A673 (cell line): ENCODE data around the gene AMER2. TPM values are rescaled to one million over a fixed set of nuclear protein-coding genes. Genes with fewer than 3 reads are reported as not detected.
A peak's percentile ranks its signal among the peaks of the same experiment; 100 is the strongest.

ENCODE experiments used
- BruUV-seq: library from RNA; stranded (reverse); fragments of 400-500 nt; replicated peaks from 2 replicates; lab custom pipeline; 2021; lab: Mats Ljungman, UMichigan
- CTCF ChIA-PET: fragments of 300-600 bp; sonication (Branson Sonifier 250); formaldehyde crosslinking; loops from one replicate; lab custom pipeline; 2022; ENCODE audit warnings: antibody characterized with exemption; lab: Charles Lee
- POLR2A ChIA-PET: fragments of 300-600 bp; sonication (Branson Sonifier 250); formaldehyde crosslinking; loops from one replicate; lab custom pipeline; 2022; ENCODE audit warnings: antibody characterized with exemption; ENCODE audit not compliant: low non-redundant PET; lab: Charles Lee
- DNase-seq: peaks from one replicate; pipeline ENCODE4 v3.0.0-alpha.2; 2015; ENCODE audit warnings: low spot score
- H3K27ac ChIP-seq: fragments of 200-600 bp; sonication (generic); 2 replicates; pipeline ENCODE4 v1.5.1; 2016; ENCODE audit warnings: mixed run types, low read depth, mild to moderate bottlenecking, mixed read lengths, antibody characterized with exemption, low read length; ENCODE audit not compliant: poor library complexity, severe bottlenecking
- H3K27me3 ChIP-seq: fragments of 200-600 bp; sonication (generic); replicated peaks from 2 replicates; pipeline ENCODE4 v1.6.1; 2017; ENCODE audit warnings: mixed run types, low read depth, mild to moderate bottlenecking, mixed read lengths, antibody characterized with exemption, low read length; ENCODE audit not compliant: insufficient read depth, poor library complexity
- H3K36me3 ChIP-seq: fragments of 200-600 bp; sonication (generic); 2 replicates; pipeline ENCODE4 v1.6.1; 2016; ENCODE audit warnings: mixed run types, mild to moderate bottlenecking, mixed read lengths, antibody characterized with exemption, low read length; ENCODE audit not compliant: insufficient read depth, poor library complexity, severe bottlenecking
- H3K4me1 ChIP-seq: fragments of 200-600 bp; sonication (generic); 2 replicates; pipeline ENCODE4 v1.6.1; 2017; ENCODE audit warnings: mixed run types, mild to moderate bottlenecking, mixed read lengths, antibody characterized with exemption, low read length; ENCODE audit not compliant: insufficient read depth, poor library complexity, severe bottlenecking
- H3K4me3 ChIP-seq: fragments of 200-600 bp; sonication (generic); 2 replicates; pipeline ENCODE4 v1.5.1; 2016; ENCODE audit warnings: low read depth, mixed run types, mild to moderate bottlenecking, mixed read lengths, low read length; ENCODE audit not compliant: poor library complexity, severe bottlenecking
- H3K9me3 ChIP-seq: fragments of 200-600 bp; sonication (generic); 2 replicates; pipeline ENCODE4 v1.6.1; 2016; ENCODE audit warnings: mixed run types, low read depth, mild to moderate bottlenecking, mixed read lengths, antibody characterized with exemption, low read length; ENCODE audit not compliant: poor library complexity, severe bottlenecking
- CTCF ChIP-seq: fragments of 300-800, 200-600 bp; sonication (generic); conservative IDR thresholded peaks from 2 replicates; pipeline ENCODE4 v1.5.1; 2017; ENCODE audit warnings: low read depth, mild to moderate bottlenecking, antibody characterized with exemption, low read length, moderate library complexity, mixed read lengths
- EZH2 ChIP-seq: fragments of 200-600 bp; sonication (generic); IDR thresholded peaks from 2 replicates; pipeline ENCODE4 v1.6.1; 2017; ENCODE audit warnings: borderline replicate concordance, low read depth, mild to moderate bottlenecking, mixed read lengths, antibody characterized with exemption, low read length; ENCODE audit not compliant: poor library complexity, severe bottlenecking
- intact Hi-C: fragments of 100-400 bp; cut with micrococcal nuclease; formaldehyde crosslinking; loops from one replicate; pipeline ENCODE4 v1.10.0; 2022; ENCODE audit not compliant: unreplicated experiment
- total RNA-seq: library from RNA; stranded (reverse); gene quantifications from 2 replicates; pipeline ENCODE4 v1.2.3, GENCODE V29; 2021

Gene AMER2
- total RNA-seq, 1 experiment from 2014 or later: 70.6 TPM

GRCh38 chr13:25116044-25116443, 56.0 kb downstream of the AMER2 start:
- Histone ChIP-seq H3K27me3 (no peaks in the 10 kb centered on the region), H3K4me3 (no peak overlapping the region), H3K27ac (no peak overlapping the region), H3K4me1 (peaks cover 29% of the 10 kb centered on the region), H3K9me3 (no peaks in the 10 kb centered on the region), H3K36me3 (no peaks in the 10 kb centered on the region)
- intact Hi-C loops: loop anchor here (10.0 kb wide), 1 partner anchor 129 kb away; no protein-coding TSS in a partner anchor
- DNase-seq: no peak
- CTCF ChIA-PET: no interaction called here
- no TSS peak for BruUV-seq
- no peak for TF ChIP-seq EZH2
- TF ChIP-seq CTCF: no peak
- POLR2A ChIA-PET: no interaction called here

- TF ChIP-seq CTCF (peak; percentile 96), EZH2 (no peak)
- CTCF ChIA-PET: interaction anchor here (0.7 to 2.2 kb wide), 6 partner anchors 27 to 119 kb away, joined by 3 to 11 read pairs (median 6); no protein-coding TSS in a partner anchor
- BruUV-seq: no TSS peak
- POLR2A ChIA-PET: no interaction called here
- H3K9me3 ChIP-seq: no peaks in the 10 kb centered on the region
- DNase-seq: peak; percentile 88
- H3K4me1 ChIP-seq: peaks cover 29% of the 10 kb centered on the region
- H3K4me3 ChIP-seq: no peak overlapping the region
- H3K27me3 ChIP-seq: no peaks in the 10 kb centered on the region
- intact Hi-C loops: loop anchor here (1.0 to 10.0 kb wide), 3 partner anchors 77 to 131 kb away; no protein-coding TSS in a partner anchor
- H3K27ac ChIP-seq: no peak overlapping the region
- no peaks in the 10 kb centered on the region for H3K36me3 ChIP-seq
Observed at GRCh38 chr13:25114220-25114619, 57.9 kb downstream of the AMER2 start.

- Histone ChIP-seq H3K36me3 (no peaks in the 10 kb centered on the region), H3K9me3 (no peaks in the 10 kb centered on the region), H3K4me3 (no peak overlapping the region), H3K27me3 (no peaks in the 10 kb centered on the region), H3K27ac (no peak overlapping the region), H3K4me1 (peaks cover 25% of the 10 kb centered on the region)
- CTCF ChIA-PET: interaction anchor here (0.6 to 2.2 kb wide), 3 partner anchors 10 to 117 kb away, joined by 3 to 9 read pairs (median 6); no protein-coding TSS in a partner anchor
- DNase-seq: no peak
- no TSS peak for BruUV-seq
- TF ChIP-seq EZH2 (no peak), CTCF (no peak)
- intact Hi-C loops: loop anchor here (10.0 kb wide), 1 partner anchor 132 kb away; no protein-coding TSS in a partner anchor
- POLR2A ChIA-PET: interaction anchor here (0.5 kb wide), 1 partner anchor 24 kb away, joined by 3 read pairs; no protein-coding TSS in a partner anchor
Observed at GRCh38 chr13:25112695-25113255, 59.3 kb downstream of the AMER2 start.

Other genes with a start within 250 kb of the AMER2 start
- gene PABPC3, start 76.2 kb downstream of the AMER2 start, total RNA-seq: 0.24 TPM in 1 of 2 replicates, not detected in the other
- 27.3 and 28.9 TPM in 2 replicates for gene MTMR6, start 115.2 kb upstream of the AMER2 start, total RNA-seq
- gene NUP58, start 129.3 kb upstream of the AMER2 start, total RNA-seq: 101 TPM in 2 replicates
- 0.92 and 1.2 TPM in 2 replicates for gene ATP8A2, start 199.7 kb upstream of the AMER2 start, total RNA-seq